Hair follicular keratinocyte (primary cell): ENCODE results near the gene WFDC10B. TPM values are rescaled to one million over a fixed set of nuclear protein-coding genes. Genes with fewer than 3 reads are reported as not detected.

ENCODE experiments used
- total RNA-seq: library from RNA; depleted of rRNA; stranded (reverse); fragments of >200 nt; gene quantifications from 2 replicates; pipeline ENCODE4 v1.2.3, GENCODE V29; 2015

The WFDC10B gene
- not detected in 2 replicates for total RNA-seq

DNA sequence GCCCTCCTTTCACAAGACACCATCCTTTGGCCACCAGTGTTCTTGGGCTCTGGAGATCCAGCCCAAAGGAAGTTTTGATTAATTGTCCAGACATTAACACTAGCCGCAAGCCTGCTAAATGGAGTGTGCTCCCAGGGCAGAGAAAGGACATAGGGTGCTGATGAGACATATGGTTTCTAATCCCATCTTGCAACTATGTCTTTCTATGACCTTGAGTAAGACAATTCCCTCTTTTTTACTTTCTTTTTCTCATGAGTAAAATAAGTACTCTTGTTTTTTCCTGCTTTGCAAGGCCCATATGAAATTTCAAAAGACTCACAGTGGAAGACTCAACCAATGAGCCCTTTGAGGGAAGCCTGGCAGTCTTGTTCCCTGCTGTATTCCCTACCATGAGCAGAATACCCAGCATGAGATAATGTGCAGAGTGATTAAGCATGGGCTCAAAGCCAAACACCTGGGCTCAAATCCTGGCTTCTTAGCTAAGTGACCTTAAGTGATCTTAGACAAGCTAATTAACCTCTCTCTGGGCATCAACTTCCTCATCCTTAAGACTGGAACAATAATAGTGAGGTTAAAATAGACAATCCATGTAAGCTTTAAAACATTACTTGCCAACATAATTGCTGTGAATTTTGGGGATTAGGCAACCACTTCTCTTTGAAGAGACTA lies at the start of gene WFDC10B:
TSS of gene WFDC10B (minus strand) at position 51 of the 669 bp plus-strand sequence. CDS start 19,027 bp downstream, outside the sequence.

DNA sequence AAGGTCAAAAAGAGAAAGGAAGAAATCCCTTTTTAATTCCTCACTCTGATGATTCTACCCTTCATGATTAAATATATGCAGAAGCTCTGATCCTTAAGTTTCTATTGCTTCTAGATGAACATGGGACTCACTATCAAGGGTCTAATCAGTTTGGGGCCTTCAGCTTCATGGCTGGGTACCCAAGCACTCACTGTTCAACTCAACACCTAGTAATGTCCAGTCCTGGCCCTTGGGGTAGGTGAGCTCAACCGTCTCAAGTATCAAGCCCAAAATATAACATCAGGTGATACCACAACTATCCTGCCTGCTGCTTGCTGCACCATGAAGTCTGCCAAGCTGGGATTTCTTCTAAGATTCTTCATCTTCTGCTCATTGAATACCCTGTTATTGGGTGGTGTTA lies 17.2 kb upstream of the WFDC10B start, which contains the start of gene SPINT4:
TSS of gene SPINT4 (plus strand) at position 301 of the 400 bp plus-strand sequence. CDS start at position 322, 21 bp downstream.

DNA sequence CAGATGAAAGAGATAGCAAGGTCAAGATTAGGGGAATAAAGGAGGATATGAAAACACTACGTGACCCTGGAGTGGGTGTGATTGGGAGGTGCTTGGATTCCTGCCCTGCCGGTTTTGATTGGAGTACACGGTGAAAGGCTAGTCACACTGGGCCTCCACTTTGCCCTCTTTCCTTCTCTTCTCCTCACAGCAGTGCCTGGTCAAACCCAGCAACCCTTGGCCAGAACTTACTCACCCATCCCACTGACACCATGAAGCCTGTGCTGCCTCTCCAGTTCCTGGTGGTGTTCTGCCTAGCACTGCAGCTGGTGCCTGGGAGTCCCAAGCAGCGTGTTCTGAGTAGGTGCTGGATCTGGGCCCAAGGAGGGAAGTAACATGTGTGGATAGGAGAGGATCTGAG lies 2.9 kb downstream of the WFDC10B start, which contains the start of gene WFDC13:
TSS of gene WFDC13 (plus strand) at position 166 of the 400 bp plus-strand sequence. CDS start at position 252, 86 bp downstream.

DNA sequence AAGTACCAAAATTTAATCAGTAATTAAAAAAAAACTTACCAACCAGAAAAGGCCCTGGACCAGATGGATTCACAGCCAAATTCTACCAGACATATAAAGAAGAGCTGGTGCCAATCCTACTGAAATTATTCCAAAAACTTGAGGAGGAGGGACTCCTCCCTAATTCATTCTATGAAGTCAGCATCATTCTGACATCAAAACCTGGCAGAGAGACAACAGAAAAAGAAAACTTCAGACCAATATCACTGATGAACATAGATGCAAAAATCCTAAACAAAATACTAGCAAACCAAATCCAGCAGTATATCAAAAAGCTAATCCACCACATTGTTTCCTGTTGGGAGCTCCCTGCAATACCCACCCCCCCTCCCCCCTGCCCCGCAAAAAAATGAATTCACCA lies 34.7 kb downstream of the WFDC10B start, which contains the start of gene WFDC11:
TSS of gene WFDC11 (minus strand) at position 101 of the 400 bp plus-strand sequence. CDS start 19,639 bp downstream, outside the sequence.

Other genes with a start within 250 kb of the WFDC10B start
- not detected in 2 replicates for gene WFDC2, start 235.3 kb downstream of the WFDC10B start, total RNA-seq
- not detected in 2 replicates for gene SPINT3, start 189.4 kb downstream of the WFDC10B start, total RNA-seq
- gene WFDC6, start 165.5 kb downstream of the WFDC10B start, total RNA-seq = not detected in 2 replicates
- gene EPPIN, start 157.6 kb downstream of the WFDC10B start, total RNA-seq = not detected in 2 replicates
- not detected in 2 replicates for gene WFDC8, start 125.7 kb downstream of the WFDC10B start, total RNA-seq
- not detected in 2 replicates for gene WFDC10A, start 75.3 kb downstream of the WFDC10B start, total RNA-seq
- not detected in 2 replicates for gene WFDC9, start 73.7 kb downstream of the WFDC10B start, total RNA-seq
- not detected in 2 replicates for gene WFDC11, start 34.8 kb downstream of the WFDC10B start, total RNA-seq
- gene WFDC13, start 3.0 kb downstream of the WFDC10B start, total RNA-seq = not detected in 2 replicates
- not detected in 2 replicates for gene SPINT4, start 17.3 kb upstream of the WFDC10B start, total RNA-seq
- not detected in 2 replicates for gene WFDC3, start 86.9 kb upstream of the WFDC10B start, total RNA-seq
- 10.6 and 11.9 TPM in 2 replicates for gene DNTTIP1, start 86.9 kb upstream of the WFDC10B start, total RNA-seq
- 57.3 and 146 TPM in 2 replicates for gene UBE2C, start 107.6 kb upstream of the WFDC10B start, total RNA-seq
- gene TNNC2, start 122.3 kb upstream of the WFDC10B start, total RNA-seq = not detected in 2 replicates
- 14.5 and 19.3 TPM in 2 replicates for gene SNX21, start 128.8 kb upstream of the WFDC10B start, total RNA-seq
- 41.1 and 59.1 TPM in 2 replicates for gene ACOT8, start 152.4 kb upstream of the WFDC10B start, total RNA-seq
- gene ZSWIM3, start 152.6 kb upstream of the WFDC10B start, total RNA-seq = 2.7 and 3.2 TPM in 2 replicates
- gene ZSWIM1, start 176.2 kb upstream of the WFDC10B start, total RNA-seq = 4.4 and 7.3 TPM in 2 replicates
- not detected in 2 replicates for gene SPATA25, start 182.6 kb upstream of the WFDC10B start, total RNA-seq
- 1.7 and 3.4 TPM in 2 replicates for gene NEURL2, start 186.2 kb upstream of the WFDC10B start, total RNA-seq
- 22.9 and 26.6 TPM in 2 replicates for gene CTSA, start 186.3 kb upstream of the WFDC10B start, total RNA-seq
- gene PLTP, start 207.1 kb upstream of the WFDC10B start, total RNA-seq = 123 and 157 TPM in 2 replicates
- 14.2 and 14.9 TPM in 2 replicates for gene PCIF1, start 229.7 kb upstream of the WFDC10B start, total RNA-seq